ENCODE measurements around the gene UBE2K. TPM values are rescaled to one million over a fixed set of nuclear protein-coding genes. Genes with fewer than 3 reads are reported as not detected.

The UBE2K gene
- total RNA-seq, 1 experiment from 2014 or later, result 151 TPM

- no peaks in the 10 kb centered on the region for H3K27me3 ChIP-seq (ENCODE audit: insufficient read depth, low read length)
- no peaks in the 10 kb centered on the region for H3K79me1 ChIP-seq (ENCODE audit: insufficient read depth, low read depth, low read length, poor library complexity, severe bottlenecking)
- no peak overlapping the region for H3T11ph ChIP-seq (ENCODE audit: low read length)
- Mint-ChIP-seq H3K4me1 (no peaks in the 10 kb centered on the region), H3K4me3 (no peak overlapping the region), H3K27me3 (ENCODE audit: low read depth) (no peaks in the 10 kb centered on the region), H3K27ac (no peak overlapping the region; a peak in 1 of 7 replicates), H3K9me3 (no peaks in the 10 kb centered on the region), H3K36me3 (ENCODE audit: insufficient read depth in 1 of 3, low read depth in 3 of 3) (peaks cover 0 to 7% (median 0%) of the 10 kb centered on the region in 3 experiments; a peak in 2 of 7 replicates)
- no peak overlapping the region for H2BK20ac ChIP-seq (ENCODE audit: low read depth, low read length, poor library complexity, severe bottlenecking)
- H4K5ac ChIP-seq (ENCODE audit: insufficient read length, low read depth, low read length), result no peak overlapping the region
- no peak overlapping the region for H2AFZ ChIP-seq (ENCODE audit: low read length)
- H3K79me2 ChIP-seq (ENCODE audit: insufficient read depth, low read length), result no peaks in the 10 kb centered on the region
- H2BK12ac ChIP-seq (ENCODE audit: insufficient read length, low read depth, low read length), result no peak overlapping the region
- H2AK5ac ChIP-seq (ENCODE audit: insufficient read length, low read length), result no peak overlapping the region
- no peak overlapping the region for H2BK5ac ChIP-seq (ENCODE audit: insufficient read length, low read length)
- H3K9ac ChIP-seq (ENCODE audit: extremely low read depth, insufficient read length, low read length), result no peak overlapping the region
- no peak overlapping the region for H3K23ac ChIP-seq (ENCODE audit: insufficient read length, low read depth, low read length)
- no peak overlapping the region for H3K4ac ChIP-seq (ENCODE audit: low read depth, low read length)
- H3K27ac ChIP-seq (ENCODE audit: insufficient read length, low read depth, low read length), result no peak overlapping the region
- H3K4me2 ChIP-seq (ENCODE audit: insufficient read depth, insufficient read length, low read length), result no peak overlapping the region
- no peaks in the 10 kb centered on the region for H3K23me2 ChIP-seq (ENCODE audit: insufficient read length, low read depth, low read length, poor library complexity, severe bottlenecking)
- H4K20me1 ChIP-seq (ENCODE audit: control insufficient read depth, insufficient read depth, insufficient read length), result no peaks in the 10 kb centered on the region
- no peak overlapping the region for H4K8ac ChIP-seq (replicated peaks; ENCODE audit: insufficient read length, low read depth, low read length)
- H3K56ac ChIP-seq (ENCODE audit: insufficient read length, low read depth, low read length), result no peak overlapping the region
- no peak overlapping the region for H2BK120ac ChIP-seq (ENCODE audit: low read depth, low read length, poor library complexity, severe bottlenecking)
- no peak overlapping the region for H2BK15ac ChIP-seq (ENCODE audit: low read depth, low read length)
- H3K9me3 ChIP-seq (ENCODE audit: control insufficient read depth, low read depth, low read length), result no peaks in the 10 kb centered on the region
- H3K18ac ChIP-seq (ENCODE audit: insufficient read length, low read depth, low read length), result no peak overlapping the region
- no peak for DNase-seq
- H3K4me1 ChIP-seq (ENCODE audit: insufficient read depth, low read length), result no peaks in the 10 kb centered on the region
- no CpG with 5 or more reads among the region's 6 CpGs for WGBS (ENCODE audit: extremely low coverage, insufficient read length, low lambda C conversion rate)
- TF ChIP-seq CTCF (conservative IDR thresholded peaks at IDR 0.05), result no peak
- H4K91ac ChIP-seq (ENCODE audit: insufficient read length, low read depth, low read length), result no peak overlapping the region
- no peak overlapping the region for H3K14ac ChIP-seq (ENCODE audit: insufficient read depth, low read length)
Measured at GRCh38 chr4:39657465-39657864, 40.5 kb upstream of the UBE2K start.

All from H9 (cell line).